Spleen (tissue), 11 donors: ENCODE results near the gene TANC1. TPM values are rescaled to one million over a fixed set of nuclear protein-coding genes. Genes with fewer than 3 reads are reported as not detected.

Experiments
- DNase-seq: peaks from one replicate; pipeline ENCODE4 v3.0.0-alpha.2; 2020
- H3K27ac ChIP-seq, 8 donors: fragments of 200-600 bp; sonication (generic) in 7 of 8; 1 replicate in 4 of 8; 2 replicates in 4 of 8; pipeline versions ENCODE4 v1.5.0 to v1.8.0; 2016 to 2021; ENCODE audit warnings: inconsistent platforms in 4 of 8, mild to moderate bottlenecking in 4 of 8, moderate library complexity in 1 of 8
- H3K27me3 ChIP-seq, 7 donors: fragments of 200-600 bp; sonication (generic) in 6 of 7; replicated peaks in 1 of 7; 1 replicate in 4 of 7; 2 replicates in 3 of 7; pipeline versions ENCODE4 v1.5.0 to v1.8.0; 2016 to 2021; ENCODE audit warnings: inconsistent platforms in 3 of 7, mild to moderate bottlenecking in 1 of 7
- H3K36me3 ChIP-seq, 6 donors: fragments of 200-600 bp; sonication (generic) in 5 of 6; 1 replicate in 4 of 6; 2 replicates in 2 of 6; pipeline versions ENCODE4 v1.5.0 to v1.8.0; 2016 to 2021; ENCODE audit warnings: inconsistent platforms in 2 of 6
- H3K4me1 ChIP-seq, 6 donors: fragments of 200-600 bp; sonication (generic) in 5 of 6; 1 replicate in 3 of 6; 2 replicates in 3 of 6; pipeline versions ENCODE4 v1.5.0 to v1.8.0; 2016 to 2021; ENCODE audit warnings: inconsistent platforms in 3 of 6
- H3K4me3 ChIP-seq, 8 donors: fragments of 200-600 bp; sonication (generic) in 7 of 8; 1 replicate in 4 of 8; 2 replicates in 4 of 8; pipeline versions ENCODE4 v1.5.0 to v1.8.0; 2016 to 2021; ENCODE audit warnings: inconsistent platforms in 4 of 8, mild to moderate bottlenecking in 4 of 8, moderate library complexity in 2 of 8
- H3K9me3 ChIP-seq, 8 donors: fragments of 200-600 bp; sonication (generic) in 7 of 8; 1 replicate in 4 of 8; 2 replicates in 4 of 8; pipeline versions ENCODE4 v1.5.0 to v1.8.0; 2016 to 2021; ENCODE audit warnings: inconsistent platforms in 4 of 8
- CTCF ChIP-seq, 11 experiments: fragments of 200-600 bp in 7 of 11; fragments of 450-650 bp in 4 of 11; sonication (generic) in 4 of 11; IDR thresholded peaks in 8 of 11; conservative IDR thresholded peaks in 3 of 11; 1 replicate in 7 of 11; 2 replicates in 4 of 11; pipeline versions ENCODE4 v1.4.0 to v1.8.0; 2016 to 2021; ENCODE audit warnings: antibody characterized with exemption in 11 of 11, inconsistent platforms in 4 of 11, mild to moderate bottlenecking in 1 of 11
- POLR2A ChIP-seq, 3 donors: fragments of 450-650 bp; IDR thresholded peaks; one replicate each; pipeline ENCODE4 v1.5.1; 2017; ENCODE audit warnings: antibody characterized with exemption in 3 of 3, mild to moderate bottlenecking in 1 of 3
- POLR2AphosphoS5 ChIP-seq, 3 donors: sonication (generic); formaldehyde crosslinking; IDR thresholded peaks; one replicate each; pipeline ENCODE4 v1.5.1; 2017; ENCODE audit warnings: antibody characterized with exemption in 3 of 3
- WGBS, 5 donors: extraction: QIAGEN DNeasy Blood & Tissue Kit in 3 of 5; methylation state at CpG; one replicate each; pipeline versions ENCODE4 v1.1.5 to v1.1.7; 2013 to 2018; 5-methylcytosine and 5-hydroxymethylcytosine counted together
- intact Hi-C: fragments of 100-400 bp; cut with DNase I; formaldehyde crosslinking; loops from one replicate; pipeline ENCODE4 v1.15.0; 2023; ENCODE audit warnings: low total_unique reads
- polyA plus RNA-seq, 3 donors: library from polyadenylated mRNA; stranded (reverse); fragments of 200-250 nt; gene quantifications; one replicate each; pipeline ENCODE4 v1.2.1, GENCODE V29; 2013
- total RNA-seq, 7 donors: library from RNA; depleted of rRNA in 3 of 7; stranded (reverse); fragments of >200 nt in 3 of 7; fragmentation: NEBNext Ultra II Directional in 4 of 7; extraction: Animal tissue kit (Norgen Biotek cat#: 25700) in 4 of 7; gene quantifications; one replicate each; pipeline versions ENCODE4 v1.1.0 to v1.2.1, GENCODE V29; 2016 to 2021
- donor health status: healthy with polysubstance abuse.
- donor health status: DM: no; HTN: no; CAD: no; lungs with moderate emphysema.
- donor health status: DM: no; HTN: no; CAD: no.
- donor health status: Bipolar disorder and iron deficiency.
- donor health status: healthy.
- donor health status: DM: no; HTN: no; CAD: no.
- donor health status: DM: yes; HTN: yes; CAD: no.

TANC1 gene
- total and polyA plus RNA-seq, 10 donors = 3.1 to 28.2 (median 21.7) TPM

- intact Hi-C loops = no loop called here
- 88 to 95% (median 94%) methylated on average over 5 of the region's 5 CpGs for WGBS, 5 donors
- peaks cover 0 to 8% (median 0%) of the 10 kb centered on the region in 8 donors for H3K9me3 ChIP-seq
Measured at GRCh38 chr2:159043710-159044109, 75.3 kb downstream of the TANC1 start.

GRCh38 chr2:159044804-159045286, 76.4 kb downstream of the TANC1 start:
- peaks cover 0 to 8% (median 0%) of the 10 kb centered on the region in 8 donors for H3K9me3 ChIP-seq
- peaks cover 0 to 7% (median 0%) of the 10 kb centered on the region in 6 donors for H3K36me3 ChIP-seq
- WGBS, 5 donors = 80 to 87% (median 85%) methylated on average over 4 of the region's 4 CpGs
- no peak overlapping the region for H3K4me3 ChIP-seq
- peaks cover 0 to 6% (median 0%) of the 10 kb centered on the region in 7 donors for H3K27me3 ChIP-seq
- DNase-seq = no peak
- peaks cover 0 to 33% (median 6%) of the 10 kb centered on the region in 6 donors for H3K4me1 ChIP-seq
- no peak overlapping the region for H3K27ac ChIP-seq
- intact Hi-C loops = no loop called here
- TF ChIP-seq POLR2AphosphoS5 (IDR thresholded peaks at IDR 0.05) (no peak), POLR2A (IDR thresholded peaks at IDR 0.05) (no peak), CTCF (IDR thresholded peaks at IDR 0.05 in 8 of 11, conservative IDR thresholded peaks at IDR 0.05 in 3 of 11) (no peak)

More at GRCh38 chr2:159043710-159044109, 75.3 kb downstream of the TANC1 start:
- Histone ChIP-seq H3K36me3 (peaks cover 0 to 7% (median 0%) of the 10 kb centered on the region in 6 donors), H3K4me3 (no peak overlapping the region), H3K27ac (no peak overlapping the region), H3K27me3 (peaks cover 0 to 6% (median 0%) of the 10 kb centered on the region in 7 donors), H3K4me1 (peaks cover 0 to 33% (median 6%) of the 10 kb centered on the region in 6 donors)
- TF ChIP-seq POLR2AphosphoS5 (IDR thresholded peaks at IDR 0.05) (no peak), CTCF (IDR thresholded peaks at IDR 0.05 in 8 of 11, conservative IDR thresholded peaks at IDR 0.05 in 3 of 11) (no peak), POLR2A (IDR thresholded peaks at IDR 0.05) (no peak)
- no peak for DNase-seq

GRCh38 chr2:159045545-159046454, 77.4 kb downstream of the TANC1 start:
- peaks cover 0 to 8% (median 0%) of the 10 kb centered on the region in 8 donors for H3K9me3 ChIP-seq
- peaks cover 0 to 7% (median 0%) of the 10 kb centered on the region in 6 donors for H3K36me3 ChIP-seq
- intact Hi-C loops = no loop called here
- H3K4me1 ChIP-seq = peaks cover 0 to 33% (median 6%) of the 10 kb centered on the region in 6 donors
- 56 to 67% (median 63%) methylated on average over 11 of the region's 11 CpGs for WGBS, 5 donors
- H3K27me3 ChIP-seq = peaks cover 0 to 6% (median 0%) of the 10 kb centered on the region in 7 donors
- H3K4me3 ChIP-seq = no peak overlapping the region
- H3K27ac ChIP-seq = peak overlapping the region in 3 of 8 donors; percentile 16 to 48 (median 41)
- no peak for DNase-seq
- TF ChIP-seq CTCF (IDR thresholded peaks at IDR 0.05 in 8 of 11, conservative IDR thresholded peaks at IDR 0.05 in 3 of 11) (no peak), POLR2A (IDR thresholded peaks at IDR 0.05) (no peak), POLR2AphosphoS5 (IDR thresholded peaks at IDR 0.05) (no peak)

GRCh38 chr2:159046966-159047365, 78.5 kb downstream of the TANC1 start:
- DNase-seq = no peak
- Histone ChIP-seq H3K9me3 (no peaks in the 10 kb centered on the region), H3K36me3 (no peaks in the 10 kb centered on the region), H3K4me1 (peaks cover 0 to 33% (median 6%) of the 10 kb centered on the region in 6 donors), H3K27me3 (no peaks in the 10 kb centered on the region), H3K4me3 (no peak overlapping the region), H3K27ac (peak overlapping the region in 7 of 8 donors; percentile 0 to 48 (median 27))
- intact Hi-C loops = no loop called here
- no peak for TF ChIP-seq POLR2A (IDR thresholded peaks at IDR 0.05)
- no peak for TF ChIP-seq CTCF (IDR thresholded peaks at IDR 0.05 in 8 of 11, conservative IDR thresholded peaks at IDR 0.05 in 3 of 11)
- no peak for TF ChIP-seq POLR2AphosphoS5 (IDR thresholded peaks at IDR 0.05)
- 13 to 59% (median 24%) methylated on average over 1 of the region's 1 CpG for WGBS, 5 donors
